Subcutaneous abdominal adipose tissue (tissue), 5 donors: ENCODE results near the gene ARHGEF26.

ENCODE experiments used
- H3K27ac ChIP-seq: one replicate; pipeline ENCODE4 v1.7.0; 2013; ENCODE audit warnings: low read depth, mild to moderate bottlenecking, inconsistent platforms, low read length, moderate library complexity
- H3K27me3 ChIP-seq, 5 donors: one replicate each; pipeline ENCODE4 v1.7.0; 2013; ENCODE audit warnings: low read length in 5 of 5, inconsistent platforms in 1 of 5; ENCODE audit not compliant: control insufficient read depth in 5 of 5, insufficient read depth in 4 of 5
- H3K36me3 ChIP-seq, 5 donors: one replicate each; pipeline ENCODE4 v1.7.0; 2013; ENCODE audit warnings: low read length in 5 of 5; ENCODE audit not compliant: control insufficient read depth in 5 of 5, insufficient read depth in 5 of 5
- H3K4me1 ChIP-seq, 5 donors: one replicate each; pipeline ENCODE4 v1.7.0; 2013; ENCODE audit warnings: low read length in 5 of 5, mild to moderate bottlenecking in 3 of 5, moderate library complexity in 1 of 5; ENCODE audit not compliant: control insufficient read depth in 5 of 5, insufficient read depth in 5 of 5
- H3K4me3 ChIP-seq, 5 donors: one replicate each; pipeline ENCODE4 v1.7.0; 2013; ENCODE audit warnings: low read length in 5 of 5, low read depth in 1 of 5
- H3K9ac ChIP-seq, 5 donors: one replicate each; pipeline ENCODE4 v1.7.0; 2013; ENCODE audit warnings: low read length in 5 of 5, mild to moderate bottlenecking in 4 of 5, moderate library complexity in 3 of 5
- H3K9me3 ChIP-seq, 5 donors: one replicate each; pipeline ENCODE4 v1.7.0; 2013; ENCODE audit warnings: low read length in 5 of 5; ENCODE audit not compliant: control insufficient read depth in 5 of 5
- donor health status: healthy.
- donor health status: healthy.
- donor health status: healthy.
- donor health status: healthy.
- donor health status: healthy.

ARHGEF26 gene

GRCh38 chr3:154144825-154145465 is 23.8 kb downstream of the ARHGEF26 start:
- H3K9ac ChIP-seq = no peak overlapping the region
- no peaks in the 10 kb centered on the region for H3K27me3 ChIP-seq
- peaks cover 0 to 2% (median 0%) of the 10 kb centered on the region in 5 donors for H3K36me3 ChIP-seq
- H3K9me3 ChIP-seq = no peaks in the 10 kb centered on the region
- no peak overlapping the region for H3K27ac ChIP-seq
- H3K4me3 ChIP-seq = no peak overlapping the region
- no peaks in the 10 kb centered on the region for H3K4me1 ChIP-seq

- no peak overlapping the region for H3K9ac ChIP-seq
- H3K9me3 ChIP-seq = no peaks in the 10 kb centered on the region
- no peaks in the 10 kb centered on the region for H3K4me1 ChIP-seq
- no peak overlapping the region for H3K4me3 ChIP-seq
- peaks cover 2 to 17% (median 3%) of the 10 kb centered on the region in 5 donors for H3K36me3 ChIP-seq
- H3K27ac ChIP-seq = no peak overlapping the region
- H3K27me3 ChIP-seq = no peaks in the 10 kb centered on the region
Measured at GRCh38 chr3:154148541-154148940, 27.4 kb downstream of the ARHGEF26 start.

GRCh38 chr3:154149286-154149685 is 28.1 kb downstream of the ARHGEF26 start:
- H3K27me3 ChIP-seq = no peaks in the 10 kb centered on the region
- H3K4me1 ChIP-seq = no peaks in the 10 kb centered on the region
- H3K4me3 ChIP-seq = no peak overlapping the region
- no peak overlapping the region for H3K9ac ChIP-seq
- peaks cover 2 to 17% (median 3%) of the 10 kb centered on the region in 5 donors for H3K36me3 ChIP-seq
- H3K9me3 ChIP-seq = no peaks in the 10 kb centered on the region
- no peak overlapping the region for H3K27ac ChIP-seq

- Histone ChIP-seq H3K36me3 (peaks cover 2 to 20% (median 3%) of the 10 kb centered on the region in 5 donors), H3K9ac (no peak overlapping the region), H3K4me1 (no peaks in the 10 kb centered on the region), H3K27me3 (no peaks in the 10 kb centered on the region), H3K9me3 (no peaks in the 10 kb centered on the region), H3K4me3 (no peak overlapping the region), H3K27ac (no peak overlapping the region)
Measured at GRCh38 chr3:154151969-154152368, 30.8 kb downstream of the ARHGEF26 start.

- H3K27ac ChIP-seq = no peak overlapping the region
- no peaks in the 10 kb centered on the region for H3K9me3 ChIP-seq
- H3K4me3 ChIP-seq = no peak overlapping the region
- peaks cover 2 to 20% (median 3%) of the 10 kb centered on the region in 5 donors for H3K36me3 ChIP-seq
- no peaks in the 10 kb centered on the region for H3K27me3 ChIP-seq
- H3K9ac ChIP-seq = no peak overlapping the region
- no peaks in the 10 kb centered on the region for H3K4me1 ChIP-seq
Measured at GRCh38 chr3:154152741-154153140, 31.6 kb downstream of the ARHGEF26 start.

GRCh38 chr3:154156530-154156929 is 35.3 kb downstream of the ARHGEF26 start:
- H3K27me3 ChIP-seq = no peaks in the 10 kb centered on the region
- peaks cover 2 to 11% (median 3%) of the 10 kb centered on the region in 5 donors for H3K36me3 ChIP-seq

GRCh38 chr3:154161806-154162205 is 40.6 kb downstream of the ARHGEF26 start:
- H3K27me3 ChIP-seq = no peaks in the 10 kb centered on the region
- no peak overlapping the region for H3K27ac ChIP-seq

More at GRCh38 chr3:154156530-154156929, 35.3 kb downstream of the ARHGEF26 start:
- no peak overlapping the region for H3K27ac ChIP-seq
- H3K4me3 ChIP-seq = no peak overlapping the region
- no peaks in the 10 kb centered on the region for H3K9me3 ChIP-seq
- no peaks in the 10 kb centered on the region for H3K4me1 ChIP-seq
- no peak overlapping the region for H3K9ac ChIP-seq

GRCh38 chr3:154164387-154164786 is 43.2 kb downstream of the ARHGEF26 start:
- Histone ChIP-seq H3K27ac (no peak overlapping the region), H3K9ac (no peak overlapping the region), H3K27me3 (no peaks in the 10 kb centered on the region), H3K4me3 (no peak overlapping the region), H3K4me1 (no peaks in the 10 kb centered on the region), H3K9me3 (no peaks in the 10 kb centered on the region), H3K36me3 (peaks cover 0 to 3% (median 0%) of the 10 kb centered on the region in 5 donors)

More at GRCh38 chr3:154161806-154162205, 40.6 kb downstream of the ARHGEF26 start:
- no peaks in the 10 kb centered on the region for H3K4me1 ChIP-seq
- no peak overlapping the region for H3K9ac ChIP-seq
- H3K9me3 ChIP-seq = no peaks in the 10 kb centered on the region
- peaks cover 0 to 3% (median 0%) of the 10 kb centered on the region in 5 donors for H3K36me3 ChIP-seq
- no peak overlapping the region for H3K4me3 ChIP-seq

- H3K36me3 ChIP-seq = no peaks in the 10 kb centered on the region
- H3K4me1 ChIP-seq = no peaks in the 10 kb centered on the region
- no peak overlapping the region for H3K27ac ChIP-seq
- no peak overlapping the region for H3K9ac ChIP-seq
- H3K27me3 ChIP-seq = no peaks in the 10 kb centered on the region
- no peaks in the 10 kb centered on the region for H3K9me3 ChIP-seq
- H3K4me3 ChIP-seq = no peak overlapping the region
Measured at GRCh38 chr3:154168998-154169795, 48.0 kb downstream of the ARHGEF26 start.

- no peaks in the 10 kb centered on the region for H3K27me3 ChIP-seq
- H3K9ac ChIP-seq = no peak overlapping the region
- no peak overlapping the region for H3K27ac ChIP-seq
- H3K9me3 ChIP-seq = no peaks in the 10 kb centered on the region
- H3K36me3 ChIP-seq = no peaks in the 10 kb centered on the region
- H3K4me3 ChIP-seq = no peak overlapping the region
- no peaks in the 10 kb centered on the region for H3K4me1 ChIP-seq
Measured at GRCh38 chr3:154169796-154170110, 48.6 kb downstream of the ARHGEF26 start.
